GF-D8 (cell line): ENCODE measurements around the gene PORCN.

Source experiments
- DNase-seq: peaks from one replicate; lab custom pipeline; 2025; lab: John Stamatoyannopoulos, UW

PORCN gene

DNA sequence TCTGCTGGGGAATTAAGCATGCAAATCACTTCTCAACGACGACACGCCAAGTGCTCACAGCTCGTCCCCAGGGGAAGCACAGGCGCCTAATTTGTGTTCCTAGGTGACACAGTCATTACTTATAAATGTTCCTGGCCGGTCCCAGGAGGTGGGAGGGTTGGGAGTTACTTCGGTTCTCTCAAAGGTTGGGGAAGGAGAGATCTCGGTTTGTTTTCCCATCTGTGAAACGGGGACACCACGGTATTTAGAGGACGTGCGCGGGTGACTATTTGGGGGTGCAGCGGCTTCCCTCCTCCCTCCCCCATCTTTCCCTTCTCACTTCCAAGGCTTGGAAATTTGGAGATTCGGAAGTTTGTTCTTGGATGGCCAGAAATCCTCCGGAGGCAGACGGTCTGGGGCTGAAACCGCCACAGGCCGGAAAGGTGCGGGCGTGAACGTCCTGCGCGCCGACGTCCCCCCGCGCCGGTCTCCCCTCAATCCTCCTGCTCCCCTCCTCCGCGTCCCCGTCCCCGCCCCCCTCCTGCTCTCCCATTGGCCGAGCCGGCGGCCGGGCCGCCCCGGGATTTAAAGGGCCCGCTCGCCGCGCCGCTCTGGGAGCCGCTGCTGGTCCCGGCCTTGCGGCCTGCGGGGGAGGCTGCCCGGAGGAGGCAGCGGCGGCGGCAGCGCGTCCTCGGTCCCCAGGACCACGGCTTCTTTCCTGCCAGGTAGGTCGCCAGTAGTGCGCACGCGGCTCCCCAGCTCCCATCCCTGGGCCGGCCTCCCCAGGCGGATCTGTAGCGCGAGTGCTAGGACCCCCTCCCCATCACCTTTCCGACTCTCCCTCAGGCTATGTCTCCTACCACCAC lies at the start of gene PORCN:
TSS of gene PORCN (plus strand) at position 593 of the 845 bp plus-strand sequence. CDS start 829 bp downstream, outside the sequence.
- DNase-seq, result peak; percentile 1

- DNase-seq, result no peak
Observed at GRCh38 chrX:48459483-48459882, 49.3 kb upstream of the PORCN start.

DNA sequence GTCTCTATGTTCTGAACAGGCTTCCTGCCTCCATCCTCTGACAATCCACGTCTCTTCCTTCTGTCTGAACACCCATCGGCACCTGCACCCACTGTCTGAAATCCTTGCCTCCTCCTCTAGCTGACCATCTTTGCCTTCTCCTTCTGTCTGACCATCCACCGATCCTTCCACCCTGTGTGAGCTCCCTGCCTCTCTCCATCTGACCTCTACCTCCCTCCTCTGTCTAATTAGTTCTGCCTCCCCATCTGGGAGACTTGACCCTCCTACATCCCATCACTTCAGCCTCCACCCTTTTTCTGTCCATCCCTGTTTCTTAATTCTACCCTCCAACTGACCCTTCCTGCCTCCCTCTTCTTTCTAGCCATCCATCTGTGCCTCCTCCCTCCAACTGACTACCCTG lies 48.8 kb upstream of the PORCN start:
- DNase-seq, result no peak

DNA sequence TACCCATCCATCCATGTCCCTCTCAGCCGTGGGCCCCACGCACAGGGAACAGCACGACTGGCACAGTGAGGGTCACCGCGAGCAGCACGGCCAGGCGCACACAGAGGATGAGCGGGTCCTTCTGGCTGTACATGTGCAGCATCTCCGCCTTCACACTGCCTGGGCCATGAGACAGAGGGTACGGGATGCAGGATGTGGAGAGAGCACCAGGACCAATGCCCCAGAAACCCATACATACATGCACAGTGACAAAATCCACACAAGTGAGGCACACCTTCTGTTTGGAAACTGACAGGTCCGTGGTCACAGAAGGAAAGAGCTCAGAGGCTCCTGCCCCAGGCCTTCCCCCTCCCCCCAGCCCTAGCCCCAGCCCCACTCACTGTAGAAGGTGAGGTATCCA lies 48.2 kb upstream of the PORCN start:
- no peak for DNase-seq

DNA sequence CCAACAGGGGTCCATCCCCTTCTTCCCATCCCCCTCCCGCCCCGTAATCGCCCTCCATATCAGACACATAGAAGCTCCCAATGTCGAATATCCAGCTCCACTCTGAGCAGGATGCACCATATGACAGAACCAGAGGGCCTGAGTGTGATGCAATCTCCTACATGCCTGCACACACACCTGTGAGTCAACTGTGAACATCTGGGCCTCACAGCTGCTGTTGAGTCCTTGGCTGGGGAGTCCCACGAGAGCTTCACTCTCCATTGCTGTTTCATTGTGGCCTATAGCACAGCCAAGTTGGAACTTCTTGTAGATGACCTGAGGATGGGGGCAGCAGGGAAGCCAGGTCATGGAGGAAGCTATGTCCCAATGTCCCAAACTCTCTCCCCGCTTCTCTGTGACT lies 47.0 kb upstream of the PORCN start:
- DNase-seq, result no peak

- no peak for DNase-seq
Observed at GRCh38 chrX:48465336-48465933, 43.4 kb upstream of the PORCN start.

- DNase-seq, result no peak
Observed at GRCh38 chrX:48466696-48467095, 42.1 kb upstream of the PORCN start.

- DNase-seq, result no peak
Observed at GRCh38 chrX:48467281-48467761, 41.5 kb upstream of the PORCN start.

DNA sequence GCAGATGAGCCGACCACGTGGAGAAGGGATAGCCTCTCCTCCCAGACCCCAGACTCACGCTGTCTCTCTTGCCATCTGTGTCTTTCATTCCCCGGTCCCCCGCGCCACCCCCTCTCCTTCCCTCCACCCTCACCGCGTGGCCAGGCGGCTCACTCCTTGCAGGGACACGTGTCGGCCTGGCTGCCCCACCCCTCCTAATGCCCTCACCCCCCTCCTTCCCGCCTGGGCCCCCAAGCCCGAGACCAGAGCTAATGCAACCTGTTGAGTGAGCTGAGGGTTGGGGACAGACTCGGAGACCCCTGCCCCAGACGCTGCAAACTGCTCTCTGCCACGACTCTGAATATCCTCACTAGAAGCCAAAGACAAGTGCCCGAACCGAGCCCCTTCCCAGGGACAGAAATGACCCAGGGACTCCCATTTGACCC lies 40.5 kb upstream of the PORCN start:
- DNase-seq, result peak; percentile 0

DNA sequence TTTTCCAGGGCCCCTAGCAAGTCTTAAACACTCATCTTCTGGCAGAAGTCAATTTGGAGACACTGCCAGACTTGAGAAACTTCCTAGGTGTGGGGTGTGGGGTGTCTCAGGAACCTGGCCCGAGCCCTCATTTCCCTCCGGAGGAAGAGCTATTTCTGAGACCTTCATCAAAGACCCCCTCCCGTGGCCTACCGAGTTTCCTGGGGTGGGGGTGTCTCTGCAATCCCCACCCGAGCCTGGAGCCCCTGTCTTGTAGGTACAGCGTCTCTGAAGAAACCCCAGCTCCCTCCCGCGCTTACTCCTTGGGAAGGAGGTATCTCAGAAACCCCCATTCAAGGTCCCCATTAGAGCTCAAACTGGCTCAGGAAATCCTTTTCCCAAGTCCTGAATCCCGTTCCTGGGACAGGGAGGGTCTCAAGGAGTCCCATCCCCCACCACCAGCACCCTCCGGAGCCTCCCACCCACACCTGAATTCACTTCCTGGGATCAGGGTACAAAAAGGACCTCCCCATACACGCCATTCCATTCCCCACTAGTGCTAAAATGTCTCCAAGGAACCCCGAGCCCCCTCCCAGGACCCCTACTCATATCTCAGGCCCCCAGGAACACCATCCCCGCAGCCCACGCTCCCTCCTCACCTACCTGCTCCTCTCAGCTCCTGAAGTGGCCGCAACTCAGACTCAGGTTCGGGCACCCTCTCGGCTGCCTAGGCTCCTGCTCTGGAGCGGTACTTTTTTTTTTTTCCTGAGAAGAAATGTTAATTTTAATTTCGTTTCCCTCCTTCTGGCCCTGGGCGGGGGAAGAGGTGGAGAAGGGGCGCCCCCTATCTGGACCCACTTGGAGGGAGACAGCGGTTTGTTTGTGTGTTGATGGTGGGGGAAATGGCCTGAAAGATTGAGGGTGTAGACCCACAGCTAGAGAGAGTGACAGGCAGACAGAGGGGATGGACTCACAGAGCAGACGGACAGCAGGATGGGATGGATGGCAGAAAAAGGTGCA lies 39.8 kb upstream of the PORCN start:
- DNase-seq, result peak; percentile 1

GRCh38 chrX:48470110-48470832 lies 38.5 kb upstream of the PORCN start, which contains the start of gene SLC38A5:
TSS of gene SLC38A5 (minus strand) at chrX:48470260. CDS start at chrX:48467924, 2,336 bp downstream.
- DNase-seq, result no peak

DNA sequence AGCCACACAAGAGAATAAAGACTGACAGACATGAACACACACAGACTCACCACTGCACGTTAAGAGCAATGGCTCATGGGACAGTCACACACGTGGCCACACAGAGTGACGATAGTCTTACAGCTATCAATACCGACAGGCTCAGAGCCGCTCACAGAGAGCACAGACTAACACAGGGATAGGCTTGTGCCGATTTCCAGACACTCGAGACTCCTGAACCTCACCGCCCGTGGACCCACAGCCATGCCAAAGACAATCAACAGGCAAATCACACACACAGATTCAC lies 38.0 kb upstream of the PORCN start:
- no peak for DNase-seq

DNA sequence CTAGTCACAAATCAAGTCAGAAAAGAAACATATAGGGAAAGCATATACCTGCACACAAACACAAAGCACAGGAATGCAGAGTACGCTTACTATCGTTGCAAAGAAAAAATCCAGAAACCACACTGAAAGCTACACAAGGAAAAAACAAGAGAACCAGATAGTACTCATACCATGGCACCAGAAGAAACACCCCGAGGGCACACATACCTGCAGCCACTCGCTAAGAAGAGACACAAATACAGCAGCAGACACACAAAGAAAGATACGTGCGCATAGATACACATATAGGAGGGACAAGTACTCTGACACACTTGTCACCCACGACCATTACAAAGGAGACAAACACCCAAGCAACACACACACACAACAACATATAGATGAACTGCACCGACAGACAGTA lies 37.3 kb upstream of the PORCN start:
- no peak for DNase-seq

DNA sequence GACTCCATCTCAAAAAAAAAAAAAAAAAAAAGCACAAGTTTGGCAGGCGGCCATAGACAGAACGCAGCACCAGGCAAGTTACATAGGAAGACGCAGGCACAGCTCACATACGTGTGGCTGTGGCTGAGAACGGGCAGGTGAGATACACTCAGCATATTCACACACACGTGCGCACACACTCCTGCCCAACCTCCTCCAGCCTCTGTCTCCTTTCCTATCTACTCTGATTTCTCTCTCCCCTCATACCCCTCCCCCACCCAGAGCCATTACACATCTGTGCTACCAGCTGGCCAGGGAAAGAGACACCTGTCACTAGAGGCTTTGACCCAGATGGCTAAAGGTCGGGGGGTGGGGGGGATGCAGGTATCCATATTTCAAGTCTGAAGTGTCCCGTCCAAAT lies 36.6 kb upstream of the PORCN start:
- no peak for DNase-seq

GRCh38 chrX:48472851-48473703 lies 35.7 kb upstream of the PORCN start:
- DNase-seq, result no peak

GRCh38 chrX:48473704-48473990 lies 35.1 kb upstream of the PORCN start:
- no peak for DNase-seq

DNA sequence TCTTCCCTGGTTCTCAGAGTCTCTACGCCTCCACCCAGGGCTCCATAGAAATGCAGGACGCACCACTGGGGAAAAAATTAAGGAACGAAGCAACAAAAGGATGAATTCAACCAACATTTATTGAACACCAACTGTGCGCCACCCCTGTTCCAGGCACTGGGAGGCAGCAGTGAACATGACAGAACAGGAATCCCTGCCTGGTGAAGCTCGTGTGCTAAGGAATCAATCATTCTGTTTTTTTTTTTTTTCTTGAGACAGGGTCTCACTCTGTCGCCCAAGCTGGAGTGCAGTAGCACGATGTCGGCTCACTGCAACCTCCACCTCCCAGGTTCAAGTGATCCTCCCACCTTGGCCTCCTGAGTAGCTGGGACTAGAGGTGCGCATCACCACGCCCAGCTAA lies 34.7 kb upstream of the PORCN start:
- no peak for DNase-seq

DNA sequence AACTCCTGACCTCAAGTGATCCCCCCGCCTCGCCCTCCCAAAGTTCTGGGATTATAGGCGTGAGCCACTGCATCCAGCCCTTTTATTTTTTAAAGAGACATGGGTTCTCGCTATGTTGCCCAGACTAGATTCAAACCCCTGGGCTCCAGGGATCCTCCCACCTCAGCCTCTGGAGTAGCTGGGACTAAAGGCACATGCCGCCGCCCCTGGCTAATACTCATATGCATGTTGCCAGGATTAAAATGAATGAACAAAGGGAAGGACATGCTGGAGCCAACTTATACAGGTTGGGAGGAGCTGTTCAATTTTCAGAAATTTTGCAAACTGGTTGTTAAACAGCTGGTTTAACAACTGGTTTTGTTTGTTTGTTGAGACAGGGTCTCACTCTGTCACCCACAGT lies 34.2 kb upstream of the PORCN start:
- DNase-seq, result no peak

DNA sequence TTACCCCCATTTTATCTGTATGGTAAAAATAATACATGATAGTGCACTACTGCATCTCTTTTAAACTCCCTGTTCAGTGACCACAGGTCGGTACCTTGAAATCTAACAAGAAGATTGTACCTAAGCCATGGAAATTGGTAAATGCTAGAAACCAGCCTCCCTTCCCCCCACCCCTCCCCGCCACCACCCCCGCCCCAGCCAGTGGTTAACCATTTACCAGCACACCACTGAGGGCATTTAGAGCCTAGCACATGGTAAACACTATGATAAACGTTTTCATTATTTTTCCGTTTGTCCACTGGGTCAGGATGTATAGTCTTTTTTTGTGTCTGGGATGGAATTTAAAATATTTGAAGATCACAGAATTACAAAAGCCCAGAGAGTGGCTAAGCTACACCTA lies 33.5 kb upstream of the PORCN start:
- no peak for DNase-seq

DNA sequence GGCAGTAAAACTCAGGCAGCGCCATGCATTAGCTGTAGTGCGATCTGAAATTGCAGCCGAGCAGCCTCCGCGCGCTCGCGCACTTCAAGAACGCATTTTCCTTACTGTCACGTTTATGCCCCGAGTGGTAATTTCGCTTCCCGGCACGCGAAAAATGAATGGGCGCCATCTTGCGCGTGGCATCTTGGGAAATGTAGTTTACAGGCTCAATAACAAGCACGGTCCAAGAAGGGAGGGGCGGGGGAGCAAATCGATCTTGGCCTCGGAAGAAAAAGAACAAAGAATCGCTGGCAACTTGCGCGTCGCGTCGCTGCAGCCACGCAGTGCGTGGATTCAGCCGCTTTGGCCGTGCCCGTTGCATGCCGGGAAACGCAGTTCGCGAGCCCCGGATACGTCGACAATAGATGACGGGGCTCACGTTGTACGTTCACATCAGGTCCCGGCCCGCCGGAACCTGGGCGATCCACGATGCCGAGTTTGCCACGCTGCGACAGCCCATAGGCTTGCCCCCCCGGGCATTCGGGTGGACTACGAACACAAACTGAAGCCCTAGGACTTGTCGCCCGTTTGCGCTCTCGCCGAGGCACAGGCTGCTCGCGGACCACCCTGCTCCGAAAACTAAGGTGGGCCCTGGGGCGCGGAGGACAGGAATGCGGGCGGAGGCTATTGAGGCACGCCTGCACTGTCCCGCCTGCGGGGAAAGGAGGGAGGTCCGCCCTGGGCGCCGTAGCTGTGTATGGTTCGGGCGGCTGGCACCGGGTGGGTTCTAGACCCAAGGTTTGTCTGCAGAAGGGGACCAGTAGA lies 32.8 kb upstream of the PORCN start, which contains the start of gene FTSJ1:
TSS of gene FTSJ1 (plus strand) at position 426 of the 804 bp plus-strand sequence. CDS start 1,849 bp downstream, outside the sequence.
- peak; percentile 78 for DNase-seq
